ENCODE data around the gene CPNE5. TPM values are rescaled to one million over a fixed set of nuclear protein-coding genes. Genes with fewer than 3 reads are reported as not detected.
A peak's percentile ranks its signal among the peaks of the same experiment; 100 is the strongest.

The CPNE5 gene
- total and polyA plus RNA-seq, 9 donors, result 1.4 to 22.1 (median 6.2) TPM

- DNase-seq, result no peak
- H3K4me3 ChIP-seq, result no peak overlapping the region
- H3K9me3 ChIP-seq, result no peaks in the 10 kb centered on the region
- H3K27ac ChIP-seq, result no peak overlapping the region
- no peaks in the 10 kb centered on the region for H3K36me3 ChIP-seq
- no peaks in the 10 kb centered on the region for H3K27me3 ChIP-seq
- TF ChIP-seq CTCF (IDR thresholded peaks at IDR 0.05) (no peak), POLR2A (IDR thresholded peaks at IDR 0.05) (no peak), EP300 (IDR thresholded peaks at IDR 0.05) (no peak)
- H3K4me1 ChIP-seq (ENCODE audit: insufficient read depth), result no peaks in the 10 kb centered on the region
- intact Hi-C loops (cut with DNase I), result no loop called here
- 94 to 96% (median 95%) methylated on average over 18 of the region's 18 CpGs for WGBS, 3 donors
These were observed 135.3 kb downstream of the CPNE5 start for GRCh38 chr6:36703982-36704381.

DNA sequence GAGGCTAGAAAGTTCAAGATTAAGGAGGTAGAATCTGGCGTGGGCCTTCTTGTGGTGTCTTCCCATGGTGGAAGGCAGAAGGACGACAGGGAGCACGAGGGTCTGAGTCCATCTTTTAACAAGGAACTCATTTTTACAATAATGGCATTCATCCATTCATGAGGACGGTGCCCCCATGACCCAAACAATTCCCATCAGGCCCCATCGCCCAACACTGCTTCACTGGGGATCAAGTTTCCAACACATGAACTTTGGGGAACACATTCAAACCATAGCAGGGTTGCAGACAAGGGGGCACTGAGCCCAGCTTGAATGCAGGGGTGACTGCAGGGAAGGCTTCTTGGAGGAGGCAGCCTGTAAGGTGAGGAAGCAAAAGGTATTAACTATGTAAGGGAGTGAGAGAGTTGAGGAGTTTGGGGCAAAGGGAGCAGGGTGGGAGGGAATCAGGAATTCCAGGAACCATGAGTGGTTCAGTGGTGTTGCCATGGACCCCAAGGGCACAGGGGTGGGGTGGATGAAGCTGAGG, 136.1 kb downstream of the CPNE5 start:
- no peaks in the 10 kb centered on the region for H3K36me3 ChIP-seq
- intact Hi-C loops (cut with DNase I), result no loop called here
- H3K4me3 ChIP-seq, result no peak overlapping the region
- no peak overlapping the region for H3K27ac ChIP-seq
- H3K27me3 ChIP-seq, result no peaks in the 10 kb centered on the region
- H3K4me1 ChIP-seq (ENCODE audit: insufficient read depth), result no peaks in the 10 kb centered on the region
- WGBS, 3 donors, result 83 to 94% (median 93%) methylated on average over 5 of the region's 5 CpGs
- DNase-seq, result peak in 1 of 5 donors; percentile 1
- TF ChIP-seq POLR2A (IDR thresholded peaks at IDR 0.05), result no peak
- no peak for TF ChIP-seq EP300 (IDR thresholded peaks at IDR 0.05)
- no peak for TF ChIP-seq CTCF (IDR thresholded peaks at IDR 0.05)
- H3K9me3 ChIP-seq, result no peaks in the 10 kb centered on the region

GRCh38 chr6:36702656-36703055, 136.6 kb downstream of the CPNE5 start:
- H3K27me3 ChIP-seq, result no peaks in the 10 kb centered on the region
- H3K9me3 ChIP-seq, result no peaks in the 10 kb centered on the region
- no peak overlapping the region for H3K4me3 ChIP-seq
- no peak overlapping the region for H3K27ac ChIP-seq
- intact Hi-C loops (cut with DNase I), result no loop called here
- H3K36me3 ChIP-seq, result no peaks in the 10 kb centered on the region
- no peak for TF ChIP-seq CTCF (IDR thresholded peaks at IDR 0.05)
- TF ChIP-seq EP300 (IDR thresholded peaks at IDR 0.05), result no peak
- TF ChIP-seq POLR2A (IDR thresholded peaks at IDR 0.05), result no peak
- 94 to 96% (median 95%) methylated on average over 3 of the region's 3 CpGs for WGBS, 3 donors
- DNase-seq, result peak in 1 of 5 donors; percentile 6
- H3K4me1 ChIP-seq (ENCODE audit: insufficient read depth), result no peaks in the 10 kb centered on the region

DNA sequence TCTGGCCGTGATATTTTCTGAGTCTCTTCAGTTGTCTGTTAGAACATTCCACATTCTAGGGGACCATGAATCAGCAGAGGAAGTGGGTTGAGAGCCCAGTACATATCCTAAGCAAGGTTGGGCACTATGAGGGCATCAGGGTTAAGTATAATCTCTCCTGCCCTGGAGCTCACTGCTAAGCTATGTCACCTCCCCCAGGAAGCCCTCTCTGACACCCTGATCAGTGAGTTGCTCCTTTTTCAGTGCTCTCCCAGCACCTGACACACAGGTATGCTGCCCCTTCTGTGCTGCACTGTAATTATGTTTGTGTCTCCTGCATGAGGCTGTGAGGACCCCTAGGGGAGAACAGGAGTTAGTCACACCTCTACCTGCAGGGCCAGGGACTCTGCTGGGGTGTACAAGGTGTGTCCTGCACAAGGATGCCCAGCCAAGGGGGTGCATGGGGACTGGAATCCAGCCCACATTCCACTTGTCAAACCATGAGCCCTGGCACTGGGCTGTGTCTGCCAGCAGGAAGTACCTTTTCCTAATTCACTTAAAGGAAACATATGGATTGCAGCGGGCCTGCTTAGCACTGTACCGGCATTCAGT, 137.7 kb downstream of the CPNE5 start:
- Histone ChIP-seq H3K4me3 (no peak overlapping the region), H3K27ac (no peak overlapping the region)

More for the DNA sequence above, 137.7 kb downstream of the CPNE5 start:
- peak in 1 of 5 donors; percentile 10 for DNase-seq
- H3K36me3 ChIP-seq, result no peaks in the 10 kb centered on the region
- H3K27me3 ChIP-seq, result no peaks in the 10 kb centered on the region
- WGBS, 3 donors, result 82 to 95% (median 94%) methylated on average over 3 of the region's 3 CpGs
- H3K4me1 ChIP-seq (ENCODE audit: insufficient read depth), result no peaks in the 10 kb centered on the region
- intact Hi-C loops (cut with DNase I), result no loop called here
- no peaks in the 10 kb centered on the region for H3K9me3 ChIP-seq
- TF ChIP-seq EP300 (IDR thresholded peaks at IDR 0.05), result no peak
- TF ChIP-seq CTCF (IDR thresholded peaks at IDR 0.05), result no peak
- no peak for TF ChIP-seq POLR2A (IDR thresholded peaks at IDR 0.05)

Data from ovary (tissue), 9 donors.